Islet precursor cell (in vitro differentiated cells): ENCODE measurements around the gene SLC12A1.
A peak's percentile ranks its signal among the peaks of the same experiment; 100 is the strongest.
"Not testable (repeated sequence)": the region's sequence is repeated elsewhere in the genome, so short reads cannot be mapped to it uniquely, and the experiment has no call there.

Experiments
- DNase-seq: peaks from one replicate; pipeline ENCODE4 v3.0.0-alpha.2; 2018

The SLC12A1 gene

DNA sequence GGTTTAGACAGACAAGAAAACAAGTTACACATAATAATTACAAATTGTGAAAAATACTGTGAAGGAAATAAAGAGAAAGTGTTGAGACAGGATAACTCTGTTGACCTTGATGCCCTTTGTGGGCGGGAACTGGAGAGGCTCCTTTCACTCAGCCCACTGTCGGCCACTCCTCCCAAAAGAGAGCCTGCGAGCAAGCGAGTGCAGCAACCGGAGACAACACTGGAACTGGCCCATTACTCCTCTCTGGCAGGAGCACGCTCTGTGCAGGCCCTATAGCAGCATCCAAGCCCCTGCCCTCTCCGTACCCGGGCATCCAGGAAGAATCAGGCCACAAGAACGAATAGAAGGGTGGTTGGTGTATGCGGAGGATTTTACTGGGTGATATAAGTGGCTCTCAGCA is 108.9 kb downstream of the SLC12A1 start:
- no peak for DNase-seq

- no peak for DNase-seq
Observed at GRCh38 chr15:48317221-48317620, 111.1 kb downstream of the SLC12A1 start.

GRCh38 chr15:48318131-48318530 is 112.0 kb downstream of the SLC12A1 start:
- no peak for DNase-seq

DNA sequence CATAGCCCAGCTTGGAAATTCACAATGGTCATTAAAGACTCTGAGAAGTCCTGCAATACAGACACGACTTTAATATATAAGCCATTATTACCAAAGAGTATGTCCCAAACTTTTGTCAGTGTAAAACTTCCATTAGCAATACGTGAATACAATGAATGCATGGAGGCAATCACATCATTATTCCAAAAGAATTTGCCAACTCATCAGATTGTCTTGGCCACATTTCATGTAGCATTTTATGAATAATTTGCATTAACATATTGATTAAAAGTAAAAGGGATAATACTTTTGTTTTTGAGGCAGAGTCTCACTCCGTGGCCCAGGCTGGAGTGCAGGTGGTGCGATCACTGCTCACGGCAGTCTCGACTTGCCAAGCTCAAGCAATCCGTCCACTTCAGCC is 117.2 kb downstream of the SLC12A1 start:
- no peak for DNase-seq

DNA sequence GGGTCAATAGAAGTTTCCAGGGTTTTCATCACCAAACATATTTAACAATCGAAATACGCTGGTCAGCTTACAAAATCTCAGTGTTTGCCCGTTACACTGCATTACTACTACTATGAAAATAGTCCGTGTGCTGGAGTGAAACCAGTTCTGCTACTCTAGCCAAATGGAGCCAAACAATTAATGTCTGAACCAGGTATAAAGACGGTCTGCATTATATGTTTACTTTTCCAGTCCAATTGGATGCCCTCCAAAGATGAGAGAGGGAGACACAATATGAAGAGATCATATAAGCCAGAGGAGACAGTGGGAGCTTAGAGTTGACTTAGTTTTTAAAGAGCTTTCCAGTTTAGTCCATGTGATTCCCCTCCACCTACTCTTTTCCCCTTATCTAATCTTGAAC is 118.8 kb downstream of the SLC12A1 start:
- no peak for DNase-seq

GRCh38 chr15:48325400-48325799 is 119.3 kb downstream of the SLC12A1 start:
- DNase-seq, result no peak

DNA sequence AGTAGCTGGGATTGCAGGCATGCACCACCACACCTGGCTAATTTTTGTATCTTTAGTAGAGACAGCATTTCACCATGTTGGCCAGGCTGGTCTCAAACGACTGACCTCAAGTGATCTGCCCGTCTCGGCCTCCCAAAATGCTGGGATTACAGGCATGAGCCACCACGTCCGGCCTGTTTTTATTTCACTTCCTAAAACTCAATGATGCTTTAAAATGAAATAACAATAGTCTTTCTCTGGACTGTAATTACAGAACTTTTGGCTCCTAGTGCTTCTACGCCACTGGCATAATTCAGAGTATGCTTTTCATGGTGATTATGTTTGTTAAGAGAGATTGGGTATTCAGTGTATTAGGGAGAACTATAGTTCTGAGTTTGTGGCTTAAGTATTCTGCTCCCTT is 120.1 kb downstream of the SLC12A1 start:
- not testable (repeated sequence) for DNase-seq

DNA sequence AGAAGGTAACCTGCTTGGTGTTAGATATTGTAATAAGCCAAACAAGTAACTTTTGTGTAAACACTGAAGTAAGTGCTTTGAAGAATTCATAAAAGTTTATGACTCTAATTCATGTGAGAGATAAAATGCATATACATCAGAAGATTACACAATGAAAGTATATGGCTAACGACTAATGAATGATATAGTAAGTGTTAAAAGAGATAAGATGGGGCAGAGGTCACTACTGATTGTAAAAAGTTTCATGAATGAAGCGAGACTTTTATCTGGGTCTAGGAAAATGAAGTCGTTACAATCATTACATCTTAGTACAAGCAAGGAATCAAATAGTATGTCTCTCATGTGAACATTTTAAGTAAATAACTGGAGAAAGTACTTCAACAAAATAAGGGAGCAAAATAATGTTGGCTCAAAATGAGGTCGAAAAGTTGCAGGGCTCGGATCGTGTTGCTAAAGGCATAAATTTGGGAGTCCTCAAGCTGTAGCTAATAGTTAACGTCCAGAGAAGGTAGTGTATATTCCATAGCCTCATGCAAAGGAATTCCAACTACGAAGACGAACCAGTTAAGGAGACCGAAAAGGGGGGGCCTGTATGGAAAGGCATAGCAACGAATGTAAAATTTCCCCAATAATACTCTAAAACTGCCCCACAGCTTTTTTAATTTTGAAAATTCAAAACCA is 124.1 kb downstream of the SLC12A1 start:
- DNase-seq, result no peak

- DNase-seq, result peak; percentile 90
Observed at GRCh38 chr15:48330855-48331795, 125.0 kb downstream of the SLC12A1 start, which contains the start of gene DUT. DUT (plus strand) TSS chr15:48331429; CDS start chr15:48331516, 87 bp downstream.

- DNase-seq, result peak; percentile 73
Observed at GRCh38 chr15:48331796-48332641, 125.9 kb downstream of the SLC12A1 start.

- no peak for DNase-seq
Observed at GRCh38 chr15:48332642-48333034, 126.5 kb downstream of the SLC12A1 start.

GRCh38 chr15:48333540-48333939 is 127.4 kb downstream of the SLC12A1 start:
- DNase-seq, result no peak

GRCh38 chr15:48334260-48334659 is 128.2 kb downstream of the SLC12A1 start:
- no peak for DNase-seq

DNA sequence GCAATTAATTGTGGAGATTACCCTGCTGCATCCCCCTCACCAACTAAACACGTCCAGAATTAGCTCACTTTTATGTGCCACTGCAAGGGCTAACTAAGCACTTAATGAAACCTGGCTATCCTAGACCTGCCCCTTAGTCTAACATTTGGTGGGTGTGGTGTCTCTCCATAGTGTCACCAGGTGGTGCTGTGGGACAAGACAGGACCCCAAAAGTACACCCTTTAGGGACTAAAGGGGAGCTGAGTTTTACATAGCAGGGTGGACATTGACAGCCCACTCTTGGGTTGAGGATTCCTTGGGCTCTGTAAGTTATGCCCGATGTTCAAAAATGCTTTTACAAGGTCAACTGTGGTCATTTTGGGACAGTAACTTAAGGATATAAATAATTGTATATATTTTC is 130.8 kb downstream of the SLC12A1 start:
- DNase-seq, result no peak

DNA sequence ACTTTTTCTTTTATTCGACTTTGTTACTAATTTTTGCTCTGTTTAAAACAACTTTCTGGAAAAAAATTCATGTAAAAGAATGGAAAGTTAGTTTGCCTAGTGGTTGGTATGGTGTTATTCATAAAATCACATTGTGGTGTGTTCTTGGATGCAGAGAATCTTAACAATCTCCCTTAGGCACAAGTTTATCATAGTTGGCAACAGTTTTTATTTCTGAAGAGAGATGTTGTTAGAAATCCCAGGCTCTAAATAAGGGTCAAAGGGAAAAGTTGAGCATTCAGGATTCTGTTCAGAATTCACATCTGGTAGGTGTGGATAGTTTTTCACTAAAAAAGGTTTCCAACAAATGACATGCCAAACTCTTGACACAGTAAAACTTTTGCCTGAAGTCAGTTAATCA is 131.5 kb downstream of the SLC12A1 start:
- no peak for DNase-seq

GRCh38 chr15:48340111-48340510 is 134.0 kb downstream of the SLC12A1 start:
- no peak for DNase-seq

- DNase-seq, result no peak
Observed at GRCh38 chr15:48343865-48344264, 137.8 kb downstream of the SLC12A1 start.

DNA sequence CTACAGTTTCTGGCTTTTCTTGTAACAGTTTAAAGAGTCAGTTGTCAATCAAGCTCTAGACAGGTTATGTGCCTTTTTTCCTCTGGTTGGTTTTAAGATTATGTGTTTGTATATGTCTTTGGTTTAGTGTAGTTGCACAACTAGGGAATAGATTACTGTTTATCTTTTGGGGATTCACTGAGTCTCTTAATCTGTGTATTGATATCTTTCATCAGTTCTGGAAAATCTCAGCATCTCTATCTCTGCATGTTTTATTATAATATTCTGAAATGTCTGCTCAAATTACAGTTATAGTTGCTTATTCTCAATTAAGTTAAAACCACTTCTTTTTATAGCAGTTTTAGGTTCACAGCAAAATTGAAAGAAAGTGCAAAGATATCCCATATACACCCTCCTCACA is 139.4 kb downstream of the SLC12A1 start:
- no peak for DNase-seq

GRCh38 chr15:48352474-48353072 is 146.5 kb downstream of the SLC12A1 start:
- peak; percentile 75 for DNase-seq
